H1 (cell line): Measurements from ENCODE around the gene CDKL1. TPM values are rescaled to one million over a fixed set of nuclear protein-coding genes. Genes with fewer than 3 reads are reported as not detected.

Source experiments
- CTCF ChIA-PET: fragments of 300-600 bp; sonication (Branson Sonifier 250); formaldehyde crosslinking; loops from one replicate; lab custom pipeline; 2021; ENCODE audit not compliant: partially characterized antibody; lab: Charles Lee
- POLR2A ChIA-PET: fragments of 300-600 bp; sonication (Branson Sonifier 250); formaldehyde crosslinking; loops from one replicate; lab custom pipeline; 2021; ENCODE audit warnings: inconsistent platforms; ENCODE audit not compliant: partially characterized antibody; lab: Charles Lee
- DNase-seq, 2 experiments: peaks; one replicate each; pipeline versions ENCODE4 v3.0.0 to v3.0.0-alpha.2; 2010 to 2022; ENCODE audit warnings: low spot score in 2 of 2, low read depth in 1 of 2, mixed read lengths in 1 of 2
- FAIRE-seq: peaks from 2 replicates; lab custom pipeline; 2011; peaks lifted over from hg19 to GRCh38; lab: Jason Lieb, UNC
- H2AFZ ChIP-seq: 2 replicates; pipeline ENCODE4 v1.8.1; 2012; ENCODE audit warnings: low read length, inconsistent platforms
- H2AK5ac ChIP-seq: 2 replicates; pipeline ENCODE4 v1.6.1; 2013; ENCODE audit warnings: low read depth, low read length
- H2BK120ac ChIP-seq: replicated peaks from 2 replicates; pipeline ENCODE3; 2013; ENCODE audit warnings: low read depth, low read length, inconsistent platforms
- H2BK12ac ChIP-seq: 2 replicates; pipeline ENCODE4 v1.6.1; 2013; ENCODE audit warnings: low read depth, low read length
- H2BK15ac ChIP-seq: 2 replicates; pipeline ENCODE4 v1.6.1; 2013; ENCODE audit warnings: low read length
- H2BK20ac ChIP-seq: 2 replicates; pipeline ENCODE4 v1.6.1; 2013; ENCODE audit warnings: low read length
- H2BK5ac ChIP-seq: 2 replicates; pipeline ENCODE4 v1.6.1; 2013; ENCODE audit warnings: low read depth, low read length
- H3K14ac ChIP-seq: 2 replicates; pipeline ENCODE4 v1.6.1; 2013; ENCODE audit warnings: inconsistent platforms; ENCODE audit not compliant: insufficient read length
- H3K18ac ChIP-seq: 2 replicates; pipeline ENCODE4 v1.6.1; 2013; ENCODE audit warnings: low read length; ENCODE audit errors: extremely low read depth
- H3K23ac ChIP-seq: 2 replicates; pipeline ENCODE4 v1.6.1; 2013; ENCODE audit warnings: inconsistent platforms; ENCODE audit not compliant: insufficient read length
- H3K23me2 ChIP-seq: 2 replicates; pipeline ENCODE4 v1.6.1; 2013; ENCODE audit warnings: low read depth, low read length
- H3K27ac ChIP-seq: 2 replicates; pipeline ENCODE4 v1.6.1; 2011; ENCODE audit warnings: low read depth, low read length, inconsistent platforms
- H3K27me3 ChIP-seq, 4 experiments: replicated peaks in 1 of 4; 1 replicate in 1 of 4; 2 replicates in 3 of 4; pipeline versions ENCODE4 v1.6.1 to v1.8.1; 2011 to 2013; ENCODE audit warnings: low read length in 3 of 4, mild to moderate bottlenecking in 3 of 4, inconsistent platforms in 2 of 4, mixed read lengths in 2 of 4, moderate library complexity in 1 of 4; ENCODE audit not compliant: control insufficient read depth in 3 of 4, insufficient read depth in 3 of 4; ENCODE audit errors: extremely low read depth in 1 of 4
- H3K36me3 ChIP-seq, 4 experiments: 2 replicates each; pipeline versions ENCODE4 v1.6.1 to v1.8.1; 2011 to 2013; ENCODE audit warnings: mild to moderate bottlenecking in 4 of 4, low read length in 3 of 4, moderate library complexity in 2 of 4, control low read depth in 1 of 4, inconsistent platforms in 1 of 4; ENCODE audit not compliant: insufficient read depth in 4 of 4, control insufficient read depth in 2 of 4
- H3K4ac ChIP-seq: replicated peaks from 2 replicates; pipeline ENCODE3; 2013; ENCODE audit warnings: low read length, low read depth, mixed read lengths, inconsistent platforms; ENCODE audit not compliant: insufficient read length
- H3K4me1 ChIP-seq, 4 experiments: replicated peaks in 1 of 4; 1 replicate in 1 of 4; 2 replicates in 3 of 4; pipeline versions ENCODE4 v1.6.1 to v1.8.1; 2011 to 2013; ENCODE audit warnings: low read length in 3 of 4, inconsistent platforms in 2 of 4, mixed read lengths in 1 of 4; ENCODE audit not compliant: insufficient read depth in 4 of 4, control insufficient read depth in 3 of 4
- H3K4me2 ChIP-seq, 2 experiments: 2 replicates each; pipeline versions ENCODE4 v1.6.1 to v1.8.1; 2011 to 2013; ENCODE audit warnings: low read depth in 2 of 2, low read length in 2 of 2, control low read depth in 1 of 2, inconsistent platforms in 1 of 2, mild to moderate bottlenecking in 1 of 2; ENCODE audit not compliant: insufficient read depth in 1 of 2
- H3K4me3 ChIP-seq, 4 experiments: fragments of 200-600, 300-600 bp in 1 of 4; sonication (generic), shearing (Covaris generic), sonication (Bioruptor Twin) in 1 of 4; 2 replicates each; pipeline versions ENCODE4 v1.5.1 to v1.8.1; 2011 to 2016; ENCODE audit warnings: low read length in 4 of 4, low read depth in 3 of 4, control low read depth in 2 of 4, inconsistent platforms in 2 of 4, mild to moderate bottlenecking in 2 of 4, mixed read lengths in 1 of 4, moderate library complexity in 1 of 4; ENCODE audit not compliant: insufficient read depth in 2 of 4; ENCODE audit errors: extremely low read depth in 1 of 4
- H3K56ac ChIP-seq: replicated peaks from 2 replicates; pipeline ENCODE3; 2013; ENCODE audit warnings: low read depth, mild to moderate bottlenecking, mixed read lengths, low read length, inconsistent platforms; ENCODE audit not compliant: insufficient read length
- H3K79me1 ChIP-seq: 2 replicates; pipeline ENCODE4 v1.6.1; 2013; ENCODE audit warnings: low read depth, low read length, control low read depth
- H3K79me2 ChIP-seq, 2 experiments: 2 replicates each; pipeline versions ENCODE4 v1.6.1 to v1.8.1; 2012 to 2013; ENCODE audit warnings: low read length in 2 of 2, mild to moderate bottlenecking in 2 of 2, inconsistent platforms in 1 of 2; ENCODE audit not compliant: insufficient read depth in 2 of 2, control insufficient read depth in 1 of 2
- H3K9ac ChIP-seq, 4 experiments: replicated peaks in 1 of 4; 1 replicate in 1 of 4; 2 replicates in 3 of 4; pipeline versions ENCODE4 v1.6.1 to v1.8.1; 2011 to 2013; ENCODE audit warnings: low read depth in 3 of 4, low read length in 3 of 4, control low read depth in 2 of 4, mild to moderate bottlenecking in 2 of 4, moderate library complexity in 2 of 4, inconsistent platforms in 1 of 4; ENCODE audit errors: extremely low read depth in 1 of 4
- H3K9me3 ChIP-seq, 2 experiments: 2 replicates each; pipeline versions ENCODE4 v1.6.1 to v1.8.1; 2012 to 2013; ENCODE audit warnings: mild to moderate bottlenecking in 2 of 2, moderate library complexity in 2 of 2, control low read depth in 1 of 2, inconsistent platforms in 1 of 2, low read depth in 1 of 2, low read length in 1 of 2, mixed read lengths in 1 of 2; ENCODE audit not compliant: insufficient read depth in 2 of 2
- H4K20me1 ChIP-seq, 2 experiments: replicated peaks in 1 of 2; 2 replicates each; pipeline versions ENCODE3 to v1.8.1; 2011 to 2013; ENCODE audit warnings: inconsistent platforms in 2 of 2, low read length in 2 of 2, mild to moderate bottlenecking in 1 of 2; ENCODE audit not compliant: insufficient read depth in 2 of 2, control insufficient read depth in 1 of 2
- H4K5ac ChIP-seq: 2 replicates; pipeline ENCODE4 v1.6.1; 2013; ENCODE audit warnings: low read length, low read depth, mixed read lengths, inconsistent platforms; ENCODE audit not compliant: insufficient read length
- H4K8ac ChIP-seq: 2 replicates; pipeline ENCODE4 v1.8.0; 2013; ENCODE audit warnings: mild to moderate bottlenecking, moderate library complexity, low read length, inconsistent platforms; ENCODE audit not compliant: insufficient read depth; ENCODE audit errors: extremely low read depth
- H4K91ac ChIP-seq: replicated peaks from 2 replicates; pipeline ENCODE3; 2013; ENCODE audit warnings: low read length, mixed read lengths, inconsistent platforms; ENCODE audit not compliant: insufficient read length
- CTCF ChIP-seq, 3 experiments: IDR thresholded peaks; 1 replicate in 2 of 3; 2 replicates in 1 of 3; pipeline versions ENCODE4 v1.5.1 to v1.6.1; 2011; ENCODE audit warnings: low read length in 3 of 3, mild to moderate bottlenecking in 3 of 3, inconsistent platforms in 2 of 3, low read depth in 1 of 3, moderate library complexity in 1 of 3; ENCODE audit not compliant: insufficient read depth in 1 of 3; ENCODE audit errors: control extremely low read depth in 1 of 3
- EZH2 ChIP-seq: fragments of 200-600 bp; sonication (generic); IDR thresholded peaks from 2 replicates; pipeline ENCODE4 v1.7.1; 2012; ENCODE audit warnings: low read depth, mild to moderate bottlenecking, moderate library complexity, low read length, inconsistent platforms; ENCODE audit not compliant: severe bottlenecking
- HDAC2 ChIP-seq, 2 experiments: fragments of 300-600 bp in 1 of 2; sonication (generic) in 1 of 2; IDR thresholded peaks; 2 replicates each; pipeline ENCODE4 v1.6.1; 2011 to 2012; ENCODE audit warnings: low read depth in 2 of 2, low read length in 2 of 2, mild to moderate bottlenecking in 2 of 2, moderate library complexity in 2 of 2, borderline replicate concordance in 1 of 2, inconsistent platforms in 1 of 2
- JUN ChIP-seq: IDR thresholded peaks from 2 replicates; pipeline ENCODE4 v1.6.1; 2011; ENCODE audit warnings: low read depth, mild to moderate bottlenecking, improper control_type of control experiment, low read length
- NANOG ChIP-seq: IDR thresholded peaks from 2 replicates; pipeline ENCODE4 v1.6.1; 2011; ENCODE audit warnings: low read length, low read depth, mild to moderate bottlenecking, inconsistent platforms; ENCODE audit not compliant: insufficient read depth, poor library complexity, severe bottlenecking
- RAD21 ChIP-seq, 2 experiments: IDR thresholded peaks in 1 of 2; conservative IDR thresholded peaks in 1 of 2; 2 replicates each; pipeline ENCODE4 v1.6.1; 2011; ENCODE audit warnings: low read depth in 2 of 2, low read length in 2 of 2, improper control_type of control experiment in 1 of 2, inconsistent platforms in 1 of 2, mild to moderate bottlenecking in 1 of 2, moderate library complexity in 1 of 2
- RBBP5 ChIP-seq: IDR thresholded peaks from 2 replicates; pipeline ENCODE4 v1.7.1; 2012; ENCODE audit warnings: low read depth, mild to moderate bottlenecking, inconsistent platforms, low read length, moderate library complexity, borderline replicate concordance
- TAF1 ChIP-seq: IDR thresholded peaks from 2 replicates; pipeline ENCODE4 v1.6.1; 2011; ENCODE audit warnings: mild to moderate bottlenecking, low read depth, low read length
- TAF7 ChIP-seq: optimal IDR thresholded peaks from 2 replicates; pipeline ENCODE3; 2011; ENCODE audit warnings: low read depth, mild to moderate bottlenecking, inconsistent platforms, low read length, moderate library complexity, borderline replicate concordance
- TBP ChIP-seq: IDR thresholded peaks from 2 replicates; pipeline ENCODE4 v1.6.1; 2011; ENCODE audit warnings: low read depth, low read length, improper control_type of control experiment
- TCF12 ChIP-seq: IDR thresholded peaks from 2 replicates; pipeline ENCODE4 v1.6.1; 2011; ENCODE audit warnings: low read depth, mild to moderate bottlenecking, low read length
- ZNF274 ChIP-seq: IDR thresholded peaks from 2 replicates; pipeline ENCODE4 v1.7.0; 2012; ENCODE audit warnings: low read length, borderline replicate concordance; ENCODE audit errors: extremely low read depth
- polyA plus RNA-seq, 7 experiments: library from polyadenylated mRNA; depleted of rRNA in 3 of 7; stranded (reverse) in 5 of 7; unstranded in 2 of 7; fragments of >200 nt in 5 of 7; fragments of 200-250 nt in 2 of 7; gene quantifications; 1 replicate in 5 of 7; 2 replicates in 1 of 7; 4 replicates in 1 of 7; pipeline versions ENCODE4 v1.2.1 to v1.2.3, GENCODE V29; 2011 to 2013; ENCODE audit warnings: missing spikeins in 2 of 7, mixed read lengths in 2 of 7
- total RNA-seq: library from RNA; stranded (reverse); fragmentation: NEBNext Ultra II Directional; extraction: Animal tissue kit (Norgen Biotek cat#: 25700); gene quantifications from 2 replicates; pipeline ENCODE4 v1.2.1, GENCODE V29; 2021

Gene CDKL1
- total and polyA plus RNA-seq, 2 of the 8 experiments (the other 6 are each of a cell fraction or from before 2014, with no cell fraction given) = 1.2 to 2.2 TPM

DNA sequence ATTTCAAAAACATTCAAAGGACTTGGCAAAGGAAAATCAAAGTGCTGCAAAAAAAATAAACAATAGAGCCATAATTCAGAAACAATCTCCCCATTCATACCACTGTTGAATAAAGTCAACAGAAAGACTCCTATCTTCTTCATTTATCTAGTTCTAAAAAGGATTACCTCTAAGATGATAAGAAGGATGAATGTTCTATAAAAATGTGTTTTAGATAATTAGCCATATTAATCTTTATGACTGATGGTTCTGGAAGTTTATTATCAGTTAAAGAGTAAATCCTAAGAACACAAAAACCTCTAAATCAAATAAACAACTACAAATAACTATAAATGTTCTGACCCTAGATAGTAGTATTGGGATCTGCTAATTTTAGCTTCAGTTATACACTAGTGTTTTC is 37.8 kb upstream of the CDKL1 start:
- Histone ChIP-seq H3K23me2 (no peaks in the 10 kb centered on the region), H3K79me1 (no peaks in the 10 kb centered on the region), H3K14ac (no peak overlapping the region), H2BK5ac (no peak overlapping the region), H3K27ac (no peak overlapping the region), H2BK15ac (no peak overlapping the region), H3K23ac (no peak overlapping the region), H3K36me3 (peaks cover 0 to 59% (median 20%) of the 10 kb centered on the region in 4 experiments; a peak in 7 of 8 replicates), H3K18ac (no peak overlapping the region), H2BK12ac (no peak overlapping the region), H3K4me1 (no peaks in the 10 kb centered on the region), H4K5ac (no peak overlapping the region), H4K91ac (no peak overlapping the region), H3K27me3 (no peaks in the 10 kb centered on the region), H4K20me1 (no peaks in the 10 kb centered on the region), H2BK20ac (no peak overlapping the region), H4K8ac (no peak overlapping the region), H3K4me3 (no peak overlapping the region), H3K56ac (no peak overlapping the region), H3K4ac (no peak overlapping the region), H2AK5ac (no peak overlapping the region), H3K9me3 (peaks cover 11 to 13% of the 10 kb centered on the region in 2 experiments; a peak in 2 of 4 replicates), H3K4me2 (no peak overlapping the region), H2AFZ (no peak overlapping the region), H3K9ac (no peak overlapping the region), H2BK120ac (no peak overlapping the region), H3K79me2 (no peaks in the 10 kb centered on the region)
- CTCF ChIA-PET = interaction anchor here (1.0 kb wide), 1 partner anchor 16 kb away, joined by 3 read pairs; no protein-coding TSS in a partner anchor
- DNase-seq (no peak), FAIRE-seq (no peak)
- POLR2A ChIA-PET = no interaction called here
- TF ChIP-seq RAD21 (IDR thresholded peaks at IDR 0.05 in 1 of 2, conservative IDR thresholded peaks at IDR 0.05 in 1 of 2; ENCODE audit: low read depth in 2 of 2, low read length in 2 of 2) (no peak), RBBP5 (no peak), JUN (no peak), TCF12 (no peak), TBP (no peak), CTCF (IDR thresholded peaks at IDR 0.05; ENCODE audit: control extremely low read depth in 1 of 3, insufficient read depth in 1 of 3, low read depth in 1 of 3, low read length in 3 of 3) (no peak), TAF7 (no peak), EZH2 (no peak), HDAC2 (IDR thresholded peaks at IDR 0.05; ENCODE audit: borderline replicate concordance in 1 of 2, low read depth in 2 of 2, low read length in 2 of 2) (no peak), ZNF274 (no peak), TAF1 (no peak), NANOG (no peak)
